ENCODE measurements around the gene MYZAP. TPM values are rescaled to one million over a fixed set of nuclear protein-coding genes. Genes with fewer than 3 reads are reported as not detected.

Gene MYZAP
- total and polyA plus RNA-seq, 9 of the 15 experiments (the other 6 are each of a cell fraction or from before 2014, with no cell fraction given): 0.03 TPM; not detected in 8

DNA sequence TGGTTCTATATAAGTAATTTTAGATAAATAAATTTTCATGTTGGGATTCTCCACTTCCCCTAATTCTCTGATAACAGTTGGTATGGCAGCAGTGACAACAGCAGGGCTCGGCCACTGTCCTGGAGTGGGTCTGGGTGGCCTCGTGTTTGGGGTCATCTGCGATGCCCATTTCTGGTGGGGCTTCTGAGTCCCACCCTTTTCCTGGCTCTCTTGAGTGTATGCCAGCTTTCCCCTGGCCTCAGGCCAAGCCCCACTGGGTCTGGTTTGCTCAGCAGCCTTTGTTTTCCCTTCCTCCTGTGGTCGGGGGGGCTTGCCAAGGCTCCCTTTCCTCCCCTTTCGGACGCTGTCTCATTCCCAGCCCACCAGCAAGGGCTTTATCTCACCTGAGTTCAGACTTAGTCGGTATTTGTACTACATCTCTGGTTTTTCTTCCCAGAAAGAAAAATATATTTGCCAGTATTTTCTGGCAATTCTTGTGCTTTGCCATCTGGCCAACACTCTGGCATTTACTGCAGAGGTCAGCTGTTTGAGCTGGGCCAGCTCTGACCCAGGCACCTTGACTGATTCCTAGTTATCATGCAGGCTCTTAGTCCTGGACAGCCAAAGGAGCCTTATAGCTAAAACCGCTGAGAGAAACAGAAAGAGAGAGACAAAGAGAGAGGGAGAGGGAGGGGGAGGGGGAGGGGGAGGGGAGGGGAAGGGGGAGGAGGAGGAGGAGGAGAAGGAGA, 35.2 kb downstream of the MYZAP start (continued):
- TF ChIP-seq, protein P1, sequence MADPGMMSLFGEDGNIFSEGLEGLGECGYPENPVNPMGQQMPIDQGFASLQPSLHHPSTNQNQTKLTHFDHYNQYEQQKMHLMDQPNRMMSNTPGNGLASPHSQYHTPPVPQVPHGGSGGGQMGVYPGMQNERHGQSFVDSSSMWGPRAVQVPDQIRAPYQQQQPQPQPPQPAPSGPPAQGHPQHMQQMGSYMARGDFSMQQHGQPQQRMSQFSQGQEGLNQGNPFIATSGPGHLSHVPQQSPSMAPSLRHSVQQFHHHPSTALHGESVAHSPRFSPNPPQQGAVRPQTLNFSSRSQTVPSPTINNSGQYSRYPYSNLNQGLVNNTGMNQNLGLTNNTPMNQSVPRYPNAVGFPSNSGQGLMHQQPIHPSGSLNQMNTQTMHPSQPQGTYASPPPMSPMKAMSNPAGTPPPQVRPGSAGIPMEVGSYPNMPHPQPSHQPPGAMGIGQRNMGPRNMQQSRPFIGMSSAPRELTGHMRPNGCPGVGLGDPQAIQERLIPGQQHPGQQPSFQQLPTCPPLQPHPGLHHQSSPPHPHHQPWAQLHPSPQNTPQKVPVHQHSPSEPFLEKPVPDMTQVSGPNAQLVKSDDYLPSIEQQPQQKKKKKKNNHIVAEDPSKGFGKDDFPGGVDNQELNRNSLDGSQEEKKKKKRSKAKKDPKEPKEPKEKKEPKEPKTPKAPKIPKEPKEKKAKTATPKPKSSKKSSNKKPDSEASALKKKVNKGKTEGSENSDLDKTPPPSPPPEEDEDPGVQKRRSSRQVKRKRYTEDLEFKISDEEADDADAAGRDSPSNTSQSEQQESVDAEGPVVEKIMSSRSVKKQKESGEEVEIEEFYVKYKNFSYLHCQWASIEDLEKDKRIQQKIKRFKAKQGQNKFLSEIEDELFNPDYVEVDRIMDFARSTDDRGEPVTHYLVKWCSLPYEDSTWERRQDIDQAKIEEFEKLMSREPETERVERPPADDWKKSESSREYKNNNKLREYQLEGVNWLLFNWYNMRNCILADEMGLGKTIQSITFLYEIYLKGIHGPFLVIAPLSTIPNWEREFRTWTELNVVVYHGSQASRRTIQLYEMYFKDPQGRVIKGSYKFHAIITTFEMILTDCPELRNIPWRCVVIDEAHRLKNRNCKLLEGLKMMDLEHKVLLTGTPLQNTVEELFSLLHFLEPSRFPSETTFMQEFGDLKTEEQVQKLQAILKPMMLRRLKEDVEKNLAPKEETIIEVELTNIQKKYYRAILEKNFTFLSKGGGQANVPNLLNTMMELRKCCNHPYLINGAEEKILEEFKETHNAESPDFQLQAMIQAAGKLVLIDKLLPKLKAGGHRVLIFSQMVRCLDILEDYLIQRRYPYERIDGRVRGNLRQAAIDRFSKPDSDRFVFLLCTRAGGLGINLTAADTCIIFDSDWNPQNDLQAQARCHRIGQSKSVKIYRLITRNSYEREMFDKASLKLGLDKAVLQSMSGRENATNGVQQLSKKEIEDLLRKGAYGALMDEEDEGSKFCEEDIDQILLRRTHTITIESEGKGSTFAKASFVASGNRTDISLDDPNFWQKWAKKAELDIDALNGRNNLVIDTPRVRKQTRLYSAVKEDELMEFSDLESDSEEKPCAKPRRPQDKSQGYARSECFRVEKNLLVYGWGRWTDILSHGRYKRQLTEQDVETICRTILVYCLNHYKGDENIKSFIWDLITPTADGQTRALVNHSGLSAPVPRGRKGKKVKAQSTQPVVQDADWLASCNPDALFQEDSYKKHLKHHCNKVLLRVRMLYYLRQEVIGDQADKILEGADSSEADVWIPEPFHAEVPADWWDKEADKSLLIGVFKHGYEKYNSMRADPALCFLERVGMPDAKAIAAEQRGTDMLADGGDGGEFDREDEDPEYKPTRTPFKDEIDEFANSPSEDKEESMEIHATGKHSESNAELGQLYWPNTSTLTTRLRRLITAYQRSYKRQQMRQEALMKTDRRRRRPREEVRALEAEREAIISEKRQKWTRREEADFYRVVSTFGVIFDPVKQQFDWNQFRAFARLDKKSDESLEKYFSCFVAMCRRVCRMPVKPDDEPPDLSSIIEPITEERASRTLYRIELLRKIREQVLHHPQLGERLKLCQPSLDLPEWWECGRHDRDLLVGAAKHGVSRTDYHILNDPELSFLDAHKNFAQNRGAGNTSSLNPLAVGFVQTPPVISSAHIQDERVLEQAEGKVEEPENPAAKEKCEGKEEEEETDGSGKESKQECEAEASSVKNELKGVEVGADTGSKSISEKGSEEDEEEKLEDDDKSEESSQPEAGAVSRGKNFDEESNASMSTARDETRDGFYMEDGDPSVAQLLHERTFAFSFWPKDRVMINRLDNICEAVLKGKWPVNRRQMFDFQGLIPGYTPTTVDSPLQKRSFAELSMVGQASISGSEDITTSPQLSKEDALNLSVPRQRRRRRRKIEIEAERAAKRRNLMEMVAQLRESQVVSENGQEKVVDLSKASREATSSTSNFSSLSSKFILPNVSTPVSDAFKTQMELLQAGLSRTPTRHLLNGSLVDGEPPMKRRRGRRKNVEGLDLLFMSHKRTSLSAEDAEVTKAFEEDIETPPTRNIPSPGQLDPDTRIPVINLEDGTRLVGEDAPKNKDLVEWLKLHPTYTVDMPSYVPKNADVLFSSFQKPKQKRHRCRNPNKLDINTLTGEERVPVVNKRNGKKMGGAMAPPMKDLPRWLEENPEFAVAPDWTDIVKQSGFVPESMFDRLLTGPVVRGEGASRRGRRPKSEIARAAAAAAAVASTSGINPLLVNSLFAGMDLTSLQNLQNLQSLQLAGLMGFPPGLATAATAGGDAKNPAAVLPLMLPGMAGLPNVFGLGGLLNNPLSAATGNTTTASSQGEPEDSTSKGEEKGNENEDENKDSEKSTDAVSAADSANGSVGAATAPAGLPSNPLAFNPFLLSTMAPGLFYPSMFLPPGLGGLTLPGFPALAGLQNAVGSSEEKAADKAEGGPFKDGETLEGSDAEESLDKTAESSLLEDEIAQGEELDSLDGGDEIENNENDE (IDR thresholded peaks at IDR 0.05; ENCODE audit: low read depth, low read length): no peak
- no peak for TF ChIP-seq HDGF (IDR thresholded peaks at IDR 0.05)
- TF ChIP-seq, protein P2, sequence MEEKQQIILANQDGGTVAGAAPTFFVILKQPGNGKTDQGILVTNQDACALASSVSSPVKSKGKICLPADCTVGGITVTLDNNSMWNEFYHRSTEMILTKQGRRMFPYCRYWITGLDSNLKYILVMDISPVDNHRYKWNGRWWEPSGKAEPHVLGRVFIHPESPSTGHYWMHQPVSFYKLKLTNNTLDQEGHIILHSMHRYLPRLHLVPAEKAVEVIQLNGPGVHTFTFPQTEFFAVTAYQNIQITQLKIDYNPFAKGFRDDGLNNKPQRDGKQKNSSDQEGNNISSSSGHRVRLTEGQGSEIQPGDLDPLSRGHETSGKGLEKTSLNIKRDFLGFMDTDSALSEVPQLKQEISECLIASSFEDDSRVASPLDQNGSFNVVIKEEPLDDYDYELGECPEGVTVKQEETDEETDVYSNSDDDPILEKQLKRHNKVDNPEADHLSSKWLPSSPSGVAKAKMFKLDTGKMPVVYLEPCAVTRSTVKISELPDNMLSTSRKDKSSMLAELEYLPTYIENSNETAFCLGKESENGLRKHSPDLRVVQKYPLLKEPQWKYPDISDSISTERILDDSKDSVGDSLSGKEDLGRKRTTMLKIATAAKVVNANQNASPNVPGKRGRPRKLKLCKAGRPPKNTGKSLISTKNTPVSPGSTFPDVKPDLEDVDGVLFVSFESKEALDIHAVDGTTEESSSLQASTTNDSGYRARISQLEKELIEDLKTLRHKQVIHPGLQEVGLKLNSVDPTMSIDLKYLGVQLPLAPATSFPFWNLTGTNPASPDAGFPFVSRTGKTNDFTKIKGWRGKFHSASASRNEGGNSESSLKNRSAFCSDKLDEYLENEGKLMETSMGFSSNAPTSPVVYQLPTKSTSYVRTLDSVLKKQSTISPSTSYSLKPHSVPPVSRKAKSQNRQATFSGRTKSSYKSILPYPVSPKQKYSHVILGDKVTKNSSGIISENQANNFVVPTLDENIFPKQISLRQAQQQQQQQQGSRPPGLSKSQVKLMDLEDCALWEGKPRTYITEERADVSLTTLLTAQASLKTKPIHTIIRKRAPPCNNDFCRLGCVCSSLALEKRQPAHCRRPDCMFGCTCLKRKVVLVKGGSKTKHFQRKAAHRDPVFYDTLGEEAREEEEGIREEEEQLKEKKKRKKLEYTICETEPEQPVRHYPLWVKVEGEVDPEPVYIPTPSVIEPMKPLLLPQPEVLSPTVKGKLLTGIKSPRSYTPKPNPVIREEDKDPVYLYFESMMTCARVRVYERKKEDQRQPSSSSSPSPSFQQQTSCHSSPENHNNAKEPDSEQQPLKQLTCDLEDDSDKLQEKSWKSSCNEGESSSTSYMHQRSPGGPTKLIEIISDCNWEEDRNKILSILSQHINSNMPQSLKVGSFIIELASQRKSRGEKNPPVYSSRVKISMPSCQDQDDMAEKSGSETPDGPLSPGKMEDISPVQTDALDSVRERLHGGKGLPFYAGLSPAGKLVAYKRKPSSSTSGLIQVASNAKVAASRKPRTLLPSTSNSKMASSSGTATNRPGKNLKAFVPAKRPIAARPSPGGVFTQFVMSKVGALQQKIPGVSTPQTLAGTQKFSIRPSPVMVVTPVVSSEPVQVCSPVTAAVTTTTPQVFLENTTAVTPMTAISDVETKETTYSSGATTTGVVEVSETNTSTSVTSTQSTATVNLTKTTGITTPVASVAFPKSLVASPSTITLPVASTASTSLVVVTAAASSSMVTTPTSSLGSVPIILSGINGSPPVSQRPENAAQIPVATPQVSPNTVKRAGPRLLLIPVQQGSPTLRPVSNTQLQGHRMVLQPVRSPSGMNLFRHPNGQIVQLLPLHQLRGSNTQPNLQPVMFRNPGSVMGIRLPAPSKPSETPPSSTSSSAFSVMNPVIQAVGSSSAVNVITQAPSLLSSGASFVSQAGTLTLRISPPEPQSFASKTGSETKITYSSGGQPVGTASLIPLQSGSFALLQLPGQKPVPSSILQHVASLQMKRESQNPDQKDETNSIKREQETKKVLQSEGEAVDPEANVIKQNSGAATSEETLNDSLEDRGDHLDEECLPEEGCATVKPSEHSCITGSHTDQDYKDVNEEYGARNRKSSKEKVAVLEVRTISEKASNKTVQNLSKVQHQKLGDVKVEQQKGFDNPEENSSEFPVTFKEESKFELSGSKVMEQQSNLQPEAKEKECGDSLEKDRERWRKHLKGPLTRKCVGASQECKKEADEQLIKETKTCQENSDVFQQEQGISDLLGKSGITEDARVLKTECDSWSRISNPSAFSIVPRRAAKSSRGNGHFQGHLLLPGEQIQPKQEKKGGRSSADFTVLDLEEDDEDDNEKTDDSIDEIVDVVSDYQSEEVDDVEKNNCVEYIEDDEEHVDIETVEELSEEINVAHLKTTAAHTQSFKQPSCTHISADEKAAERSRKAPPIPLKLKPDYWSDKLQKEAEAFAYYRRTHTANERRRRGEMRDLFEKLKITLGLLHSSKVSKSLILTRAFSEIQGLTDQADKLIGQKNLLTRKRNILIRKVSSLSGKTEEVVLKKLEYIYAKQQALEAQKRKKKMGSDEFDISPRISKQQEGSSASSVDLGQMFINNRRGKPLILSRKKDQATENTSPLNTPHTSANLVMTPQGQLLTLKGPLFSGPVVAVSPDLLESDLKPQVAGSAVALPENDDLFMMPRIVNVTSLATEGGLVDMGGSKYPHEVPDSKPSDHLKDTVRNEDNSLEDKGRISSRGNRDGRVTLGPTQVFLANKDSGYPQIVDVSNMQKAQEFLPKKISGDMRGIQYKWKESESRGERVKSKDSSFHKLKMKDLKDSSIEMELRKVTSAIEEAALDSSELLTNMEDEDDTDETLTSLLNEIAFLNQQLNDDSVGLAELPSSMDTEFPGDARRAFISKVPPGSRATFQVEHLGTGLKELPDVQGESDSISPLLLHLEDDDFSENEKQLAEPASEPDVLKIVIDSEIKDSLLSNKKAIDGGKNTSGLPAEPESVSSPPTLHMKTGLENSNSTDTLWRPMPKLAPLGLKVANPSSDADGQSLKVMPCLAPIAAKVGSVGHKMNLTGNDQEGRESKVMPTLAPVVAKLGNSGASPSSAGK (IDR thresholded peaks at IDR 0.05): no peak
